Suprapubic skin (tissue), 4 donors: ENCODE data around the gene KCTD17. TPM values are rescaled to one million over a fixed set of nuclear protein-coding genes. Genes with fewer than 3 reads are reported as not detected.

ENCODE experiments used
- DNase-seq, 2 donors: peaks; one replicate each; pipeline ENCODE4 v3.0.0-alpha.2; 2019; ENCODE audit warnings: low spot score in 2 of 2
- H3K27ac ChIP-seq: fragments of 200-600 bp; sonication (generic); one replicate; pipeline ENCODE4 v1.5.1; 2019
- H3K27me3 ChIP-seq: fragments of 200-600 bp; sonication (generic); one replicate; pipeline ENCODE4 v1.5.1; 2019
- H3K36me3 ChIP-seq: fragments of 200-600 bp; sonication (generic); one replicate; pipeline ENCODE4 v1.5.1; 2019
- H3K4me1 ChIP-seq: fragments of 200-600 bp; sonication (generic); one replicate; pipeline ENCODE4 v1.5.1; 2019
- H3K4me3 ChIP-seq: fragments of 200-600 bp; sonication (generic); one replicate; pipeline ENCODE4 v1.5.1; 2019; ENCODE audit warnings: mild to moderate bottlenecking
- H3K9me3 ChIP-seq: fragments of 200-600 bp; sonication (generic); one replicate; pipeline ENCODE4 v1.5.1; 2019
- CTCF ChIP-seq, 2 donors: fragments of 200-600 bp in 1 of 2; fragments of 450-650 bp in 1 of 2; sonication (generic) in 1 of 2; IDR thresholded peaks; one replicate each; pipeline ENCODE4 v1.5.1; 2016 to 2019; ENCODE audit warnings: antibody characterized with exemption in 2 of 2, mild to moderate bottlenecking in 1 of 2, moderate library complexity in 1 of 2
- EP300 ChIP-seq: sonication (generic); formaldehyde crosslinking; IDR thresholded peaks from one replicate; pipeline ENCODE4 v1.6.1; 2017; ENCODE audit warnings: antibody characterized with exemption
- POLR2A ChIP-seq, 2 donors: fragments of 450-650 bp; IDR thresholded peaks; one replicate each; pipeline ENCODE4 v1.6.1; 2017; ENCODE audit warnings: antibody characterized with exemption in 2 of 2, mild to moderate bottlenecking in 2 of 2, moderate library complexity in 2 of 2
- POLR2AphosphoS5 ChIP-seq, 3 donors: sonication (generic); formaldehyde crosslinking; IDR thresholded peaks; one replicate each; pipeline ENCODE4 v1.6.1; 2017; ENCODE audit warnings: antibody characterized with exemption in 3 of 3
- WGBS: methylation state at CpG from one replicate; pipeline ENCODE4 v1.1.5; 2018; 5-methylcytosine and 5-hydroxymethylcytosine counted together
- total RNA-seq, 4 donors: library from RNA; depleted of rRNA; stranded (reverse); fragments of >200 nt; gene quantifications; one replicate each; pipeline ENCODE4 v1.1.0, GENCODE V29; 2016

The KCTD17 gene
- total RNA-seq, 4 donors from 2014 or later = 25.0 to 67.0 (median 35.7) TPM

- TF ChIP-seq POLR2AphosphoS5 (IDR thresholded peaks at IDR 0.05) = no peak
- TF ChIP-seq EP300 = no peak
- no peak for TF ChIP-seq CTCF (IDR thresholded peaks at IDR 0.05)
- no peak for TF ChIP-seq POLR2A (IDR thresholded peaks at IDR 0.05)
- Histone ChIP-seq H3K9me3 (no peaks in the 10 kb centered on the region), H3K27me3 (peaks cover 24% of the 10 kb centered on the region), H3K36me3 (no peaks in the 10 kb centered on the region), H3K4me1 (no peaks in the 10 kb centered on the region), H3K27ac (no peak overlapping the region), H3K4me3 (no peak overlapping the region)
- WGBS = 80% methylated on average over 6 of the region's 13 CpGs
- no peak for DNase-seq
Measured at GRCh38 chr22:37097346-37097745, 45.8 kb downstream of the KCTD17 start.

- Histone ChIP-seq H3K4me1 (no peaks in the 10 kb centered on the region), H3K9me3 (no peaks in the 10 kb centered on the region), H3K36me3 (no peaks in the 10 kb centered on the region), H3K27me3 (peaks cover 34% of the 10 kb centered on the region), H3K4me3 (no peak overlapping the region), H3K27ac (no peak overlapping the region)
- 44% methylated on average over 9 of the region's 10 CpGs for WGBS
- TF ChIP-seq POLR2AphosphoS5 (IDR thresholded peaks at IDR 0.05) (no peak), POLR2A (IDR thresholded peaks at IDR 0.05) (no peak), CTCF (IDR thresholded peaks at IDR 0.05) (no peak), EP300 (no peak)
- DNase-seq = no peak
Measured at GRCh38 chr22:37098976-37099591, 47.5 kb downstream of the KCTD17 start.

- peaks cover 34% of the 10 kb centered on the region for H3K27me3 ChIP-seq
- 73% methylated on average over 8 of the region's 8 CpGs for WGBS
- H3K36me3 ChIP-seq = no peaks in the 10 kb centered on the region
- H3K4me3 ChIP-seq = no peak overlapping the region
- TF ChIP-seq EP300 = no peak
- TF ChIP-seq POLR2A (IDR thresholded peaks at IDR 0.05) = no peak
- TF ChIP-seq CTCF (IDR thresholded peaks at IDR 0.05) = no peak
- no peak for TF ChIP-seq POLR2AphosphoS5 (IDR thresholded peaks at IDR 0.05)
- no peaks in the 10 kb centered on the region for H3K4me1 ChIP-seq
- no peaks in the 10 kb centered on the region for H3K9me3 ChIP-seq
- no peak for DNase-seq
- H3K27ac ChIP-seq = no peak overlapping the region
Measured at GRCh38 chr22:37100589-37101127, 49.1 kb downstream of the KCTD17 start.

- Histone ChIP-seq H3K27ac (no peak overlapping the region), H3K27me3 (peaks cover 31% of the 10 kb centered on the region), H3K4me3 (no peak overlapping the region), H3K36me3 (no peaks in the 10 kb centered on the region), H3K4me1 (no peaks in the 10 kb centered on the region), H3K9me3 (no peaks in the 10 kb centered on the region)
- TF ChIP-seq POLR2A (IDR thresholded peaks at IDR 0.05) (no peak), CTCF (IDR thresholded peaks at IDR 0.05) (no peak), EP300 (no peak), POLR2AphosphoS5 (IDR thresholded peaks at IDR 0.05) (no peak)
- 83% methylated on average over 1 of the region's 10 CpGs for WGBS
- no peak for DNase-seq
Measured at GRCh38 chr22:37101311-37102066, 49.9 kb downstream of the KCTD17 start.

GRCh38 chr22:37103151-37103550 is 51.6 kb downstream of the KCTD17 start:
- Histone ChIP-seq H3K9me3 (no peaks in the 10 kb centered on the region), H3K4me1 (no peaks in the 10 kb centered on the region), H3K27me3 (peaks cover 25% of the 10 kb centered on the region), H3K4me3 (no peak overlapping the region), H3K27ac (no peak overlapping the region), H3K36me3 (no peaks in the 10 kb centered on the region)
- DNase-seq = no peak
- WGBS = no CpG with 5 or more reads among the region's 18 CpGs
- no peak for TF ChIP-seq POLR2AphosphoS5 (IDR thresholded peaks at IDR 0.05)
- TF ChIP-seq CTCF (IDR thresholded peaks at IDR 0.05) = no peak
- no peak for TF ChIP-seq POLR2A (IDR thresholded peaks at IDR 0.05)
- TF ChIP-seq EP300 = no peak
